Measurements from ENCODE around the gene MCF2L2.

DNA sequence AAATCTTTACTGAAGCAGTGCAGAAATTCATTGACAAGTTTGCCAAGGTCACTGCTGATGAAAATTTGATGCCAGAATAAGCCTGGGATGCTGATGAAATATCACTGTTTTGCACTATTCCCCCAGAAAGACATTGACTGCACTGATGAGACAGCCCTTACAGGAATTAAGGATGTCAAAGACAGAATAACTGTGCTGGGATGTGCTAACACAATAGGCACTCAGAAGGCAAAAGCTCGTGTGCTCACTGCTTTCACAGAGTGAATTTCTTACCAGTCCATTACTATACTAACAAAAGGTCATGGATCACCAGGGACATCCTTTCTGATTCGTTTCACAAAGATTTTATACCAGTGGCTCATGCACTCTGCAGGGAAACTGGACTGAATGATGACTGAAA, 69.4 kb downstream of the MCF2L2 start:
- TF ChIP-seq EP300 (IDR thresholded peaks at IDR 0.05): no peak
- TF ChIP-seq POLR2A (IDR thresholded peaks at IDR 0.05): no peak
- TF ChIP-seq, protein P1, sequence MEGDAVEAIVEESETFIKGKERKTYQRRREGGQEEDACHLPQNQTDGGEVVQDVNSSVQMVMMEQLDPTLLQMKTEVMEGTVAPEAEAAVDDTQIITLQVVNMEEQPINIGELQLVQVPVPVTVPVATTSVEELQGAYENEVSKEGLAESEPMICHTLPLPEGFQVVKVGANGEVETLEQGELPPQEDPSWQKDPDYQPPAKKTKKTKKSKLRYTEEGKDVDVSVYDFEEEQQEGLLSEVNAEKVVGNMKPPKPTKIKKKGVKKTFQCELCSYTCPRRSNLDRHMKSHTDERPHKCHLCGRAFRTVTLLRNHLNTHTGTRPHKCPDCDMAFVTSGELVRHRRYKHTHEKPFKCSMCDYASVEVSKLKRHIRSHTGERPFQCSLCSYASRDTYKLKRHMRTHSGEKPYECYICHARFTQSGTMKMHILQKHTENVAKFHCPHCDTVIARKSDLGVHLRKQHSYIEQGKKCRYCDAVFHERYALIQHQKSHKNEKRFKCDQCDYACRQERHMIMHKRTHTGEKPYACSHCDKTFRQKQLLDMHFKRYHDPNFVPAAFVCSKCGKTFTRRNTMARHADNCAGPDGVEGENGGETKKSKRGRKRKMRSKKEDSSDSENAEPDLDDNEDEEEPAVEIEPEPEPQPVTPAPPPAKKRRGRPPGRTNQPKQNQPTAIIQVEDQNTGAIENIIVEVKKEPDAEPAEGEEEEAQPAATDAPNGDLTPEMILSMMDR (IDR thresholded peaks at IDR 0.05): no peak
- TF ChIP-seq POLR2AphosphoS5 (IDR thresholded peaks at IDR 0.05): no peak
